ENCODE data around the gene SMIM1.

SMIM1 gene

DNA sequence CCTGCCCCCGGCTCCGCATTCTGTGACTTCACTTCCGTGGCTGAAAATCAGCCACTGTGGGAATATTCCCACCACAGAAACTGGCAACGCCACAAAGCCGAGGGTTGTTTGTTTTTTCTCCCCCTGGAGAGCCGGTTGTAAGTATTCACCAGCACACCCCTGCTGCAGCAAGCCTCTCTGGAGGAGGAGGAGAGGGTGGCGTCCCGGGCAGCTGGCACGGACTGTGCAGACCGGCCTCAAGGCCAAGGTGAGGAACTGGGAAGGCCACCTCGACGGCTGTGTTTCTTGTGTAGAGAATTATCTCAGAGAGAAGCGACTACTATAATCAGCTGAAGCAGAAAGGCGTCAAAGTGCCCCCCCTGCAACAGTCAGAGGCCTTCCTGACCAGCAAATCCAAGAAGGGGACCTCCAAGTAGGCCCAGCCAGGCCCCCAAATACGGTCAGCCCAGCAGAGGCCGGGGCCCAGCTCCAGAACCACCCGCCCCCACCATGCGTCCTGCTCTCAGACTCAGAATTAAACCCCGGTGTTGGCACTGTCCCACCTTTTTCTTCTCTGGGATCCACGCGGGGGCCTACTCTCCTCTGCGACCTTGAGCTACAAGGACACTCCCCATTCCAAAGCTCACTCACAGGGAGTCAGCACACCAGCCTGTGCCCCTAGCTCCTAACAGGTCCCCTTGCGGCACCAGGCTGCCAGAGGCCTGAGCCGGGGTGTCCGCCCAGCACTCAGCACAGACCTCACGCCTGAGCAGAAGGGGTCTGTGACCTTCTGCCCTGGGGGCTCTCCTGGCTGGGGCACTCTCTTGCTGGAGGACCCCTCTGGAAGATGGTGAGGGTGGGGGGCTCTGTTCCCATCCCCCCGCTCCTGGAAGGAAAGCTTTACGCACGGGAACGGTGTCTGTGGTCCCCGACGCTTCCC, 1.2 kb upstream of the SMIM1 start:
- peak overlapping the region; percentile 53 for H3K4me3 ChIP-seq (ENCODE audit: low read depth, low read length)
- no peak overlapping the region for H3K27ac ChIP-seq
- no peak for DNase-seq
- TF ChIP-seq, protein P1, sequence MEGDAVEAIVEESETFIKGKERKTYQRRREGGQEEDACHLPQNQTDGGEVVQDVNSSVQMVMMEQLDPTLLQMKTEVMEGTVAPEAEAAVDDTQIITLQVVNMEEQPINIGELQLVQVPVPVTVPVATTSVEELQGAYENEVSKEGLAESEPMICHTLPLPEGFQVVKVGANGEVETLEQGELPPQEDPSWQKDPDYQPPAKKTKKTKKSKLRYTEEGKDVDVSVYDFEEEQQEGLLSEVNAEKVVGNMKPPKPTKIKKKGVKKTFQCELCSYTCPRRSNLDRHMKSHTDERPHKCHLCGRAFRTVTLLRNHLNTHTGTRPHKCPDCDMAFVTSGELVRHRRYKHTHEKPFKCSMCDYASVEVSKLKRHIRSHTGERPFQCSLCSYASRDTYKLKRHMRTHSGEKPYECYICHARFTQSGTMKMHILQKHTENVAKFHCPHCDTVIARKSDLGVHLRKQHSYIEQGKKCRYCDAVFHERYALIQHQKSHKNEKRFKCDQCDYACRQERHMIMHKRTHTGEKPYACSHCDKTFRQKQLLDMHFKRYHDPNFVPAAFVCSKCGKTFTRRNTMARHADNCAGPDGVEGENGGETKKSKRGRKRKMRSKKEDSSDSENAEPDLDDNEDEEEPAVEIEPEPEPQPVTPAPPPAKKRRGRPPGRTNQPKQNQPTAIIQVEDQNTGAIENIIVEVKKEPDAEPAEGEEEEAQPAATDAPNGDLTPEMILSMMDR (IDR thresholded peaks at IDR 0.05; ENCODE audit: low read depth, low read length, missing control alignments) = no peak
- no peaks in the 10 kb centered on the region for H3K36me3 ChIP-seq (replicated peaks)
- in situ Hi-C loops (cut with HindIII; ENCODE audit: low pct_ligation_motif_present, low sequenced_read_pairs) = no loop called here
- no peaks in the 10 kb centered on the region for H3K27me3 ChIP-seq (replicated peaks)

- TF ChIP-seq, protein P1 (IDR thresholded peaks at IDR 0.05; ENCODE audit: low read depth, low read length, missing control alignments) = no peak
- no peaks in the 10 kb centered on the region for H3K27me3 ChIP-seq (replicated peaks)
- in situ Hi-C loops (cut with HindIII; ENCODE audit: low pct_ligation_motif_present, low sequenced_read_pairs) = no loop called here
Observed at GRCh38 chr1:3772027-3772714, 378 bp upstream of the SMIM1 start.

GRCh38 chr1:3773572-3774275, 1.2 kb downstream of the SMIM1 start:
- DNase-seq = no peak
- H3K27me3 ChIP-seq (replicated peaks) = no peaks in the 10 kb centered on the region
- TF ChIP-seq, protein P1 (IDR thresholded peaks at IDR 0.05; ENCODE audit: low read depth, low read length, missing control alignments) = no peak
- no peak overlapping the region for H3K4me3 ChIP-seq (ENCODE audit: low read depth, low read length)
- in situ Hi-C loops (cut with HindIII; ENCODE audit: low pct_ligation_motif_present, low sequenced_read_pairs) = no loop called here
- H3K27ac ChIP-seq = no peak overlapping the region
- no peaks in the 10 kb centered on the region for H3K36me3 ChIP-seq (replicated peaks)

More at GRCh38 chr1:3772027-3772714, 378 bp upstream of the SMIM1 start:
- Histone ChIP-seq H3K36me3 (replicated peaks) (no peaks in the 10 kb centered on the region), H3K27ac (no peak overlapping the region), H3K4me3 (ENCODE audit: low read depth, low read length) (peak overlapping the region; percentile 53)
- peak; percentile 56 for DNase-seq

DNA sequence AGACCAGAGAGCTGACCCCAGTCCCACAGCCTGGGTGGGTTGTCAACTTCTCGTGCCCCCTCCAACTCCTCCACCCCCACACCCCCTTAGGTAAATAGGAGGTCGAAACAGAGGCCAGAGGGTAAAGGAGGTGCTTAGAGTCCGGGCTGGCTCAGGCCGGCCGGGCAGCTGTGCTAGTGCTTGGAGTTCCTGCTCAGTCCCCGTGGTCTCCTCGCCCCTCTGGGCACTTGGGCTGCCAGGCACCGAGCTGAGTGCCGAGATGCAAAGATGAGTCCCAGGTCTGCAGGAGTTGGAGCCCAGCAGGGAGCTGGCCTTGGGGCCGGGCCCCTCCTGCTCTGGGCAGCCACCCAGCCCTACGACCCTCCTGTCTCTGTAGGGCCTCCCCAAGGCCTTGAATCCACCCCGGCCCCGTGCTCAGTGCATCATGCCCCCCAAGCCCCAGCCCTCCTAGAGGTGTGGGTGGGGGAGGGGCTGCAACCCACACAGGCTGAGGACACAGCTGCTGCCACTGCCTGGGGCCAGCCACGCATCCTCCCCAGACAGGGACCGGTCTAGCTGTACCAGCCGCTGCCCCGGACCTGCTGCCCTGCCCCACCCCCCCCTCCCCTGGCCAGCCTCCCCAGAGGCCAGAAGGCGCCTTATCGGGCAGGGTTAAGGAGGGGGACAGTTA, 1.9 kb downstream of the SMIM1 start:
- Histone ChIP-seq H3K27ac (no peak overlapping the region), H3K4me3 (ENCODE audit: low read depth, low read length) (no peak overlapping the region), H3K36me3 (replicated peaks) (peaks cover 5% of the 10 kb centered on the region), H3K27me3 (replicated peaks) (no peaks in the 10 kb centered on the region)
- no peak for DNase-seq
- in situ Hi-C loops (cut with HindIII; ENCODE audit: low pct_ligation_motif_present, low sequenced_read_pairs) = no loop called here
- TF ChIP-seq, protein P1 (IDR thresholded peaks at IDR 0.05; ENCODE audit: low read depth, low read length, missing control alignments) = no peak

- in situ Hi-C loops (cut with HindIII; ENCODE audit: low pct_ligation_motif_present, low sequenced_read_pairs) = no loop called here
- no peak overlapping the region for H3K27ac ChIP-seq
- TF ChIP-seq, protein P1 (IDR thresholded peaks at IDR 0.05; ENCODE audit: low read depth, low read length, missing control alignments) = no peak
- H3K4me3 ChIP-seq (ENCODE audit: low read depth, low read length) = no peak overlapping the region
- peaks cover 10% of the 10 kb centered on the region for H3K36me3 ChIP-seq (replicated peaks)
- H3K27me3 ChIP-seq (replicated peaks) = no peaks in the 10 kb centered on the region
- no peak for DNase-seq
Observed at GRCh38 chr1:3774946-3775489, 2.5 kb downstream of the SMIM1 start.
